NCI-H526 (cell line): Measurements from ENCODE around the gene CFL1.
"Not testable (repeated sequence)": the region's sequence is repeated elsewhere in the genome, so short reads cannot be mapped to it uniquely, and the experiment has no call there.

Source experiments
- DNase-seq, 2 experiments: peaks; one replicate each; lab custom pipeline; 2025; lab: John Stamatoyannopoulos, UW

The CFL1 gene

GRCh38 chr11:65859095-65859811, 1.3 kb upstream of the CFL1 start:
- peak; percentile 97 to 100 for DNase-seq

GRCh38 chr11:65858681-65859087, 704 bp upstream of the CFL1 start:
- DNase-seq: peak in 1 of 2 experiments; percentile 70

- no peak for DNase-seq
Measured at GRCh38 chr11:65857500-65857852, 504 bp downstream of the CFL1 start.

GRCh38 chr11:65856689-65857499, 1.1 kb downstream of the CFL1 start:
- DNase-seq: peak; percentile 34 to 84

- DNase-seq: no peak
Measured at GRCh38 chr11:65855927-65856363, 2.0 kb downstream of the CFL1 start.

- DNase-seq: no peak
Measured at GRCh38 chr11:65854852-65855837, 2.8 kb downstream of the CFL1 start.

GRCh38 chr11:65854161-65854592, 3.8 kb downstream of the CFL1 start:
- DNase-seq: no peak

- DNase-seq: no peak
Measured at GRCh38 chr11:65853246-65853979, 4.6 kb downstream of the CFL1 start.

GRCh38 chr11:65852508-65853245, 5.3 kb downstream of the CFL1 start:
- DNase-seq: no peak

GRCh38 chr11:65851811-65852507, 6.0 kb downstream of the CFL1 start:
- DNase-seq: no peak

- DNase-seq: peak; percentile 50 to 73
Measured at GRCh38 chr11:65851083-65851579, 6.8 kb downstream of the CFL1 start.

GRCh38 chr11:65850217-65851082, 7.5 kb downstream of the CFL1 start:
- no peak for DNase-seq

GRCh38 chr11:65849771-65850216, 8.2 kb downstream of the CFL1 start:
- no peak for DNase-seq

- no peak for DNase-seq
Measured at GRCh38 chr11:65849366-65849765, 8.6 kb downstream of the CFL1 start.

GRCh38 chr11:65848693-65849092, 9.3 kb downstream of the CFL1 start:
- DNase-seq: not testable (repeated sequence)

- no peak for DNase-seq
Measured at GRCh38 chr11:65847746-65848145, 10.2 kb downstream of the CFL1 start.

- DNase-seq: no peak
Measured at GRCh38 chr11:65844231-65844872, 13.6 kb downstream of the CFL1 start.

GRCh38 chr11:65843811-65844210, 14.2 kb downstream of the CFL1 start:
- DNase-seq: no peak
